ENCODE measurements around the gene FCRL3. TPM values are rescaled to one million over a fixed set of nuclear protein-coding genes. Genes with fewer than 3 reads are reported as not detected.

FCRL3 gene
- total and polyA plus RNA-seq, 10 of the 15 experiments (the other 5 are each of a cell fraction or from before 2014, with no cell fraction given) = 0.04 to 2.3 (median 0.07) TPM; not detected in 5

GRCh38 chr1:157711802-157712201 is 11.2 kb upstream of the FCRL3 start:
- Histone ChIP-seq H3K4me1 (ENCODE audit: control insufficient read depth, insufficient read depth, low read length) (no peaks in the 10 kb centered on the region), H2AFZ (ENCODE audit: control insufficient read depth, low read depth, low read length) (no peak overlapping the region), H3K27me3 (replicated peaks in 1 of 2; ENCODE audit: control insufficient read depth in 2 of 2, insufficient read depth in 2 of 2, low read length in 1 of 2) (no peaks in the 10 kb centered on the region), H3K9me3 (replicated peaks; ENCODE audit: control insufficient read depth, insufficient read depth, low read length) (no peaks in the 10 kb centered on the region), H3K27ac (ENCODE audit: control insufficient read depth, insufficient read depth) (no peak overlapping the region), H3K4me2 (ENCODE audit: control insufficient read depth, insufficient read depth) (no peak overlapping the region), H3K4me3 (no peak overlapping the region), H3K79me2 (ENCODE audit: control insufficient read depth, insufficient read depth, low read length) (no peaks in the 10 kb centered on the region), H3K36me3 (ENCODE audit: control insufficient read depth in 2 of 2, insufficient read depth in 2 of 2, low read length in 1 of 2) (no peaks in the 10 kb centered on the region), H4K20me1 (ENCODE audit: control insufficient read depth, insufficient read depth) (no peaks in the 10 kb centered on the region), H3K9ac (ENCODE audit: control insufficient read depth, insufficient read depth, low read length) (no peak overlapping the region)
- DNase-seq (ENCODE audit: low read depth, low spot score) = no peak
- ATAC-seq = no peak
- ChIA-PET POLR2A (no interaction called here), SMC1A (ENCODE audit: uncharacterized antibody, unreplicated experiment) (interaction anchor here (0.6 to 1.0 kb wide), 2 partner anchors 21 to 134 kb away, joined by 3 to 6 read pairs; no protein-coding TSS in a partner anchor), RAD21 (ENCODE audit: unreplicated experiment) (no interaction called here), CTCF (interaction anchor here (0.6 to 1.1 kb wide), 5 partner anchors 14 to 206 kb away, joined by 3 to 6 read pairs (median 3); no protein-coding TSS in a partner anchor)
- TF ChIP-seq TCF7 (IDR thresholded peaks at IDR 0.05; ENCODE audit: borderline replicate concordance) (no peak), SIN3A (IDR thresholded peaks at IDR 0.05; ENCODE audit: low read depth, low read length) (no peak), IKZF2 (IDR thresholded peaks at IDR 0.05) (no peak), ZZZ3 (IDR thresholded peaks at IDR 0.05; ENCODE audit: control insufficient read depth, insufficient read length, low read depth) (no peak), BCL11A (IDR thresholded peaks at IDR 0.05; ENCODE audit: low read depth, low read length) (no peak)
- TF ChIP-seq, protein P1, sequence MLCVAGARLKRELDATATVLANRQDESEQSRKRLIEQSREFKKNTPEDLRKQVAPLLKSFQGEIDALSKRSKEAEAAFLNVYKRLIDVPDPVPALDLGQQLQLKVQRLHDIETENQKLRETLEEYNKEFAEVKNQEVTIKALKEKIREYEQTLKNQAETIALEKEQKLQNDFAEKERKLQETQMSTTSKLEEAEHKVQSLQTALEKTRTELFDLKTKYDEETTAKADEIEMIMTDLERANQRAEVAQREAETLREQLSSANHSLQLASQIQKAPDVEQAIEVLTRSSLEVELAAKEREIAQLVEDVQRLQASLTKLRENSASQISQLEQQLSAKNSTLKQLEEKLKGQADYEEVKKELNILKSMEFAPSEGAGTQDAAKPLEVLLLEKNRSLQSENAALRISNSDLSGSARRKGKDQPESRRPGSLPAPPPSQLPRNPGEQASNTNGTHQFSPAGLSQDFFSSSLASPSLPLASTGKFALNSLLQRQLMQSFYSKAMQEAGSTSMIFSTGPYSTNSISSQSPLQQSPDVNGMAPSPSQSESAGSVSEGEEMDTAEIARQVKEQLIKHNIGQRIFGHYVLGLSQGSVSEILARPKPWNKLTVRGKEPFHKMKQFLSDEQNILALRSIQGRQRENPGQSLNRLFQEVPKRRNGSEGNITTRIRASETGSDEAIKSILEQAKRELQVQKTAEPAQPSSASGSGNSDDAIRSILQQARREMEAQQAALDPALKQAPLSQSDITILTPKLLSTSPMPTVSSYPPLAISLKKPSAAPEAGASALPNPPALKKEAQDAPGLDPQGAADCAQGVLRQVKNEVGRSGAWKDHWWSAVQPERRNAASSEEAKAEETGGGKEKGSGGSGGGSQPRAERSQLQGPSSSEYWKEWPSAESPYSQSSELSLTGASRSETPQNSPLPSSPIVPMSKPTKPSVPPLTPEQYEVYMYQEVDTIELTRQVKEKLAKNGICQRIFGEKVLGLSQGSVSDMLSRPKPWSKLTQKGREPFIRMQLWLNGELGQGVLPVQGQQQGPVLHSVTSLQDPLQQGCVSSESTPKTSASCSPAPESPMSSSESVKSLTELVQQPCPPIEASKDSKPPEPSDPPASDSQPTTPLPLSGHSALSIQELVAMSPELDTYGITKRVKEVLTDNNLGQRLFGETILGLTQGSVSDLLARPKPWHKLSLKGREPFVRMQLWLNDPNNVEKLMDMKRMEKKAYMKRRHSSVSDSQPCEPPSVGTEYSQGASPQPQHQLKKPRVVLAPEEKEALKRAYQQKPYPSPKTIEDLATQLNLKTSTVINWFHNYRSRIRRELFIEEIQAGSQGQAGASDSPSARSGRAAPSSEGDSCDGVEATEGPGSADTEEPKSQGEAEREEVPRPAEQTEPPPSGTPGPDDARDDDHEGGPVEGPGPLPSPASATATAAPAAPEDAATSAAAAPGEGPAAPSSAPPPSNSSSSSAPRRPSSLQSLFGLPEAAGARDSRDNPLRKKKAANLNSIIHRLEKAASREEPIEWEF (IDR thresholded peaks at IDR 0.05; ENCODE audit: insufficient replicate concordance, low read depth, low read length) = no peak
- FAIRE-seq = no peak
- BruUV-seq (replicated peaks) = no TSS peak
- in situ Hi-C loops (cut with MboI) = no loop called here
- intact Hi-C loops (cut with micrococcal nuclease; ENCODE audit: unreplicated experiment) = no loop called here
